CD4-positive, alpha-beta T cell treated with Interleukin-17A for 1 hour (primary cell): ENCODE measurements around the gene KCNN2.

ENCODE experiments used
- DNase-seq: peaks from one replicate; pipeline ENCODE4 v3.0.0-alpha.2; 2020

KCNN2 gene

DNA sequence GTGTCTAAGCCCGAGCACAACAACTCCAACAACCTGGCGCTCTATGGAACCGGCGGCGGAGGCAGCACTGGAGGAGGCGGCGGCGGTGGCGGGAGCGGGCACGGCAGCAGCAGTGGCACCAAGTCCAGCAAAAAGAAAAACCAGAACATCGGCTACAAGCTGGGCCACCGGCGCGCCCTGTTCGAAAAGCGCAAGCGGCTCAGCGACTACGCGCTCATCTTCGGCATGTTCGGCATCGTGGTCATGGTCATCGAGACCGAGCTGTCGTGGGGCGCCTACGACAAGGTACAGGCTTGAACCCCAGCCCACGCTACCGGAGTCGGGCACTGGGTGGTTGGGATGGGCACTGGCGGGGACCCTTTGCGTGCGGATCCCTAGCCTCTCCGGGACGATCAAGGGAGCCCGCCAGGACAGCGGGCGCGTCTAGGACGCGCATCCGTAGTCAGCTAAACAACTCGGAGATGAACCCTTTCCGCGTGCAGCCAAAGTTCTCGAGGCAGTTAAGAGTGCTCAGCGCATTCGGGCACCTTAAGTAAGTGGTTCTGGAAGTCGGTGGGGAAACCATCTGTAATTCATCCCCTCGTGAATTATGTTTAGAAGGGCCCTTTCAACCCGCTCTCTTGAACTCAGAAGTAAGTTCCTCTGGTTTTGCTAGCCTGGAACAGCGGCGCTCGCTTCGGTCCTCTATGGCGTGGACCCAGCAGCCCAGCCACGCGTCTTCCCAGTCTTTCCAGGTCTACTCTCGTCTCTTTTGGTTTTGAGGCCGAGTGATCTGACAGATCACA, 1.3 kb downstream of the KCNN2 start:
- DNase-seq = no peak

DNA sequence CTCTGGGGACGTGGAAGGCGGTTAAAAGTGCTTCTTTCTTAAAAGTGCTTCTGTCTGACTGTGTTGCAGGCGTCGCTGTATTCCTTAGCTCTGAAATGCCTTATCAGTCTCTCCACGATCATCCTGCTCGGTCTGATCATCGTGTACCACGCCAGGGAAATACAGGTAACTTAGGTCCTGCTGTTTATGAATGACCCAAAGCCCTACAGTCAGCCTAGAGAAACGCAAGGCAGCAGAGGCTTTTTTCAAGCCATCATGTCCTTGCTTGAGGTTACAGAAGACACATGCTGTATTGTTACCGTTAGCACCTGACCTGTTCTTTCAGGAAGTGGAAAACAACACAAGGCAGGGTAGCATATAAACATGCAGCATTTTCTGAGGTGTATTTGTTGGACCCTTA, 2.0 kb downstream of the KCNN2 start:
- no peak for DNase-seq

DNA sequence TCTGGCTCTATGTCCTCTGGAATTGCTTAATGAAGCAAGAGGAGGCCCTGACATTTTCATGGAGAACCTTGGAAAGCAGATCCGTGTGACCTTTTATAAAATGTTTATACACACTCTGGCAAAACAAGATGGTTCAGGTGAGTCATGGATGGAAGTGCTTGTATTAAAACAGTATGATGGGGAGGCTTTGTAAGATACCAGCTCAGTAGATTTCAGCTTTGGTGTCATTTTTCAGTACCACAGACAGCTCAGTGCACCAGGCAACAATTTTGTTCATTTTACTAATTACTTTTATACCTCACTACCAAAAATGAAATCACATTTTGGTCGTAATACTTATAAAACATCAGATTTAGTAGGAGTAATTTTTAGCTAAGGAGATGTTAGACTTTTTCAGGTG, 5.2 kb downstream of the KCNN2 start:
- DNase-seq = no peak

DNA sequence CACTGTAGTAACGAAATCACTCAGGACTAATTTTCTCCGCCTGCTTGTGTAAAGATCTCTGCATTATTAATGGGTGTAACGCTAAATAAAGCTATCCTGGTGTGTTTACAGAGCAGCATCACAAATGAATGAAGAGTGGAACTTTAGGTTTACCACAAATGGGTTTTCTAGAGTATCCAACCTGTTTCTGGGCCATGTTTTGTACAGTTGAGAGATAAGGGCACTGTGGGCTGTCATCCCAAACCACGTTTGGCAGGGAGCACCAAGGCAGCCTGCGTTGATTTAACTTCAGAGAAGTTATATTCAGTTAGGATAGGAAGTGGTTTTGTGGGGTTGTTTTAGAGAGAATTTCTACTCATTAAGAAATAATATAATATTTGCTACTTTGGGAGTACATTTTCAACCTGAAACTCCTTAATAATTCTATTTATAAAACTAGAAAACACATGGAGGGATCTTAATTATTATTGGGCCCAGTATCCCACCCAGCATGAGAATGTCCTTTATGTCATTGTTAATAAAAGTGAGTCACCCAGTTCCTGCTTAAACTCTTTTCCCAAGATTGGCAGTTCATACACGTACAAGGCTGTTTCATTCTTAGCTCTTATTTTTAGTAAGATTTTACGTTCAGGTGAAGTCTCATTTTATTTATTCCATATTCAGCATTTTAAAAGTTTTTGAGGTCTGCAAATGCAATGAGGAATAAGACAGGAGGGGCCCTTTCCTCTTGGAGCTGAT, 8.0 kb downstream of the KCNN2 start:
- DNase-seq = no peak

DNA sequence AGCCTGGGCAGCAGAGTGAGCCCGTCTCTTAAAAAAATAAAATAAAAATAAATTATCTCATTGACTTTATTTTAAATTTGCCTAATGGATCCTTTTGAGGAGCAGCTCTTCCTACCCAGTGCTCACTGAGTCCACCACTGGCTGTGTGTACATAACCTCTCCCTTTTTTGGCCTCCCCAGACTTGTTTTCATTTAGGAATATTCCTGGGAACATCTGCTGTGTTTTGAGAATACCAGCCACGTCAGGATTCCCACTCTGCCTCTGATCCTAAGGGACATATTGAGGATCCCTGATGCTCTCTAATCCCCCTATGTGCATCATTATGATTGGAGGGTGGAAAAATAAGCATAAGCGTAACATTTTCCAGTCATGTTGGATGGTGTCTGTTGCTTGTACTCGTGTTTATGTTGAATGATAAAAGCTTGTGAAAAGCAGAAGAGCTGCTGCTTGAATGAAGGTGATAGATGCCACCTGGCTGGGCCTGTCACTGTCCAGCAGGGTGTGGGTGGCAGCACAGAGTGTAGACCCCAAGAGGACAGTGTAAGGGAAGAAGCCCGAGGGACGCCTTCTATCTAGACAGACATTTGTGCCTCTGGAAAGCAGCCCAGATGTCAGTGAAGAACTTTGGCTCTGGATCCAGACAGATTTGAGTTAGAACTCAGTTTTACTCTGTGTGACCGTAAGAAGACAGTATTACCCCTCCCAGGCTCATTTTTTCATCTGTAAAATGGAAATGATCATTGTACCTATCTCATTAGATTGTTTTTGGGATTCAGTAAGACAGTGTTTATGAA, 15.4 kb downstream of the KCNN2 start:
- DNase-seq = no peak

DNA sequence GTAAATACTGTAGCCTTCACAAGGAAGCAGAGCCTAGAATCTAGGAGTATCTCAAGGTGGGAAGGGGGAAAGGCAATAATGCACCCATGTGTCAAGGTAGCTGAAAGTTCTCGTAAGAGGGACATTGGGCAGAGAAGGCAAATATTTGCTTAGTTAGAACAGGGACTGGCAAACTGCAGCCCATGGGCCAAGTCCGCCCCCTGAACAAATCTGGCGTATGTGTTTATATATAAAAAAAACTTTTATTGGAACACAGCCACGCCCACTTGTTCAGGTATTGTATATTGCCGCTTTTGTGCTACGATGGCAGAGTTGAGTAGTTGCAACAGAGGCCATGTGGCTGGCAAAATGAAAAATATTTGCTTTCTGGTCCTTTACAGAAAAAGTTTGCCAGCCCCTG, 16.1 kb downstream of the KCNN2 start:
- DNase-seq = no peak

DNA sequence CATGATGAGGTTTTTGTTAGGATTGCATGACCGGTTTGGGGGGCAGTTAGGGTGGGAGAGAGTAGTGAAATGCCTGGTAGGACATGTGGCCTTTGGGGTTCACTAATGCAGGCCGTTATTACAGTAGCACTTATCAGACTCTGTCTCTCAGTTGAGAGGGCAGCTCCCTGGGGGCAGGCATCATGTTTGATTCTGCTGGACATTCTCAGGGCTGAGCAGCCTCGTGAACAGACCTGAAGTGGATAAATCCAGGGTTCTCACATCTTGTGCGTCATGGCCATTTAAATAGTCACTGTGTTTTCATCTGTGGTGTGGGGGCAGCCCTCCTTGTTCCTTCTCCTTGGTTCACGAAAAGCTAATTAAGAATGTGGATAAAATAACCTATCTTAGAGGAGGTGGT, 18.9 kb downstream of the KCNN2 start:
- no peak for DNase-seq

DNA sequence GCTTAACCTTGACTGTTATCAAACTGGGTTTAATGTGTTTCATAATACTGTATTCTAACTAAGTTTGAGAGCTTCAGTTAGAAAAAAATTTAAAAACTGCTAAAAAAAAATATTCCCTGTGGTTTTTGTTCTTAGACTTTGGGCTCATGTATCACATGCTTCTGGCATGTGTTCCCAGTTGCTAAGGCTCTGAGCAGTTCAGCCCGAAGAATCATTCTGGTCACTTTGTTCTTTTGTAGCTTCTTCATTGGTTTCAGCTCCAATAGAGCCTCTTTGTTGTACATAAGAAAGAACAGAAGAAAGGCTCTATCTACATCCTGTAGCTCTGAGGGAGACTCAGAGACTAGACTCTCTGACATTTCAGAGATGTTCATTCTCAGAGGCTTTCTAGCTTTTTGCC, 25.6 kb downstream of the KCNN2 start:
- no peak for DNase-seq

DNA sequence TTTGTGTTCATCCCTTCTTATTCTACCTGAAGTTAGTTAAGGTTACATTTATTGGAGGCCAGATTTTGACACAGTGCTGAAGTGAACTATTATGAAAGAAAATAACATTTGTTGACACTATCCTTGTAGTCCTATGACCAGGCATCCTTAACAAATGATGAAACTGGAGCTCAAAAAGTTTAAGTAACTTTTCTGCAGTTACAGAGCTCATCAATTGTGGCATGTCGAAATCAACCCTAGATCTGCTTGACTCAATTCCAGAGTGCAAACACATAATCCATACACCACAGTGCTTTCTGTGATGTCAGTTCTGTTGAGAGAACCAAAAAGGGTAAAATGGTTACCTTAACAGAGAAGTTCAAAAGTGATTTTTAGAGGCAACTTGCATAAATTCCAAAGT, 28.6 kb downstream of the KCNN2 start:
- DNase-seq = no peak

DNA sequence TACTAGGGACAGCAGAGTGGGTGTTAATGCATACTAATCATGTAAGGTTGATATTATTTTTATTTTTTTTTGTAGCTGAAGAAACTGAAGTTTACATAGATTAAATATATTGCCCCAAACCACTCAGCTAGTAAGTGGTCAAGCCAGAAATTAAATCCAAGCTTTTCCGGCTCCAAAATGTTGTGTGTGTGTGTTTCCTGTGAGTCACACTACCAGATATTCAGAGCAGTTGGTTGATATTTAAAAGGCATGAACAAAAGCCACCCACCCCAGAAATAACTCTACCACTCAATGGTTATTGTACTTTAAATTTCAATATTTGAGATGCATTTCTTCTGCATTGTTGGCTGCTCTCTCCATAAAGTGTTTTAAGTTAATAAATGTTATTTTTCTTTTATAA, 29.5 kb downstream of the KCNN2 start:
- no peak for DNase-seq

DNA sequence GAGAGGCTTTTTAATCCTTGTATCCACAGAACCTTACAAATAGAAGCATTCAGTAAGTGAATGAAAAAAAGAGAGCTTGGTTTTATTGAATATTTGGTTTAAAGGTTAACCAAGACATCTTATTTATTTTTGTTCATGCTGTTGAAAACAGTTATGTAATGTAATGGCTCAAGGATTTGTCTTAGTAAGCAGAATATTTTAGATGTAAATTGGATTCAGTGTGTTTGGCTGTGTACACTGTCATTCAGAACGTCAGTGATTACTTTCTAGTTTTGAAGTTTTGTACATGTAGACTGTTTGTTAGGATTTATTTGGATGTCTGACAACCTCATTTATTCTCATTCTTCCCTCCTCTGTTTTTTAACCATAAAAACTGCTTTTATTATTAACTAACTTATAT, 31.3 kb downstream of the KCNN2 start:
- DNase-seq = no peak

DNA sequence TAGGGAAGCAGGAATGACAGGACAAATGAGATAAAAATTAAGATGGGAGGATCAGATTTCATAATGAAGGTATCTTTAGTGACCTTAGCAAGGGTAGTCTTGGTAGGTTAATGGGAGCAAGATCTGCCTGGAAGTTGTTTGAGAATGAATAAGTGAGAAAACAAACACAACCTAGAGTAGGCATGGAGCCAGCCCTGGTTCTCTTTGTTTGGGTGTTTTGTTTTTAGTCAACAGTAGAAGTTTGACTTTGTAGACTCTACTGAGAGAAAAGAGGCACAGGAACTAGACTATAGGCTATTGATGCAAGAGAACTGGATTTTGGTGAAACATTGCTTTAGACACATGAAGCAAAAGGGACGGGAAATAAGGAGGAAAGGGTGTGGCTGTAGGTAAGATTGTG, 40.3 kb downstream of the KCNN2 start:
- DNase-seq = no peak

DNA sequence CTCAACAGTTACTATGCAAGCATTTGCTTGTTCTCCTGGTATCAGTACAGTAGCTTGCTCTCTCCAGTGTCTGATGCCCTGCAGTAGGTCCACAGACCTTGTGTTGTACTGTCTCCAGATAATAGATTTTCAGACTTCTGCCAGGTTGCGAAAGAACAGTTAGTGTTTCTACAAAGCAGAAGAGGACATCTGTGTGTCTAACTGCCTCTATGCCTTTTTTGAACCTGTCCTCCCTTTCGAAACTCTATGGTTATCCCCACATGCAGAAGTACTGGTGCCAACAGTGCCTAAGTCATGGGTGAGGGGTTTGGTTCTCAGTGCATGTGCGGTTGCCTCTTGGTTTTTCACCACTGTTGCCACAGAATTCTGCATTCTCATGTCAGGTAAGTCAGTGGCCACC, 45.9 kb downstream of the KCNN2 start:
- DNase-seq = no peak

DNA sequence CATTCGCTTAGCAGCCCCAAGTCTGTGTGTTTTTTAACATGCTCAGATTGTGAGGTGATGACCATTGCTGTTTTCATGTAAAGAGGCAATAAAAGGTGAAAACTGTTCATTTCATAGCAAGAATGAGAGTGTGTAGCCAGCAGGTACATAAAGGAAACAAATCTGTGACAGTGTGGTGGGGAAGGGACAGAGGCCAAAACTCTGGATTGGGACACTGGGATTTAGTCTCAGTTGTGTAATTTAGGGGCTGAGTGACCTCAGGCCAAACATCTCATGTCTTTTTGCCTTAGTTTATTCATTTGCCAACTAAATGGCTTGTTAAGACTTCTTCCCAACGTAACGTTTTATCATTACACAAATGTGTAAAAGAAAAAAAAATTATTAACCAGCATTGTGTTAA, 47.0 kb downstream of the KCNN2 start:
- DNase-seq = no peak

DNA sequence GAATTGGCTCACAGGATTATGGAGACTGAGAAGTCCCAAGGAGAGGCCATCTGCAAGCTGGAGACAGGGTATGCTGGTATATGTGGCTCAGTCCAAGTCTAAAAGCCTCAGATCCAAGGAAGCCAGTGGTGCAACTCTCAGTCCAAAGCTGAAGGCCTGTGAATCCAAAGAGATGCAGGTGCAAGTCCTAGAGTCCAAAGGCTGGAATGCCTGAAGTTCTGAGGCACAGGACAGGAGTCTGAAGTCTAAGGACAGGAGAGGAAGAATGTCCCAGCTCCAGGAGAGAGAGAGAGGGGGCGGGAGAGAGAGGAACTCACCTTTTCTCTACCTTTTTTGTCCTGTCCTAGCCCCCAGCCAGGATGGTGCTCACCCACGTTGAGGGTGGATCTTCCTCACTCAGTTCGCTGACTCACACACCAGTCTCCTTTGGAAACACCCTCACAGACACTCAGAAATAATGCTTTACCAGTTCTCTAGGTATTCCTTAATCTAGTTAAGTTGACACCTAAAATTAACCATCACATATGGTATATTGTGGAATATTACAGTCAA, 49.6 kb downstream of the KCNN2 start:
- no peak for DNase-seq

DNA sequence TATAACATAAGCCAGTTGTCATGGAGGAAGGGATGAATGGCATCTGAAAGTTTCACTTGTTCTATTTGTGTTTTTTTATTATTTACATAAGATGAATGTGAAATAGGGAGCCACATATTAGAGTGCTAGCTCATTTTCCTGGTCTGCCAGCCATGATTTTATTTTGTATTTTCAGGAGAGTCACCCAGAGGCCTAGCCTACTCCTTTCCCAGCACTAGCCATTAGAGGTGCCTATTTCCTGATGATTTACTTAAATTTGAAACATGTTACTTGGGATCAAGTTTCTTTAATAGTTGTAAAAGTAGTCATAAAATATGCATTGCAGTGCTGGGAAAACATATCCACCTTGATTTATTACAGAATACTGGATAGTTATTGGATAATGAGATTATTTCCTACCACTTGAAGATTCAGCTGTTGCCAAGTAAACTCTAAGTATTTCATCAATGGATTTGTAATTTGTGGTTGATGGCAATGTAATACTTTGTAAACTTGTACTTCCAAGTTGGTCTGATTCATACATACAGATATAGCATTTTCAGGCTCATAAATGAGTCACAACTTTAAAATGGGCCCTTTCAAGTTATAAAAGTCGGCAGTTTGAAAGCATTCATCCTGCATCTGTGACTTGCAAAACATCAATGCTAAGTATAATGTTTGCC, 50.8 kb downstream of the KCNN2 start:
- DNase-seq = no peak

DNA sequence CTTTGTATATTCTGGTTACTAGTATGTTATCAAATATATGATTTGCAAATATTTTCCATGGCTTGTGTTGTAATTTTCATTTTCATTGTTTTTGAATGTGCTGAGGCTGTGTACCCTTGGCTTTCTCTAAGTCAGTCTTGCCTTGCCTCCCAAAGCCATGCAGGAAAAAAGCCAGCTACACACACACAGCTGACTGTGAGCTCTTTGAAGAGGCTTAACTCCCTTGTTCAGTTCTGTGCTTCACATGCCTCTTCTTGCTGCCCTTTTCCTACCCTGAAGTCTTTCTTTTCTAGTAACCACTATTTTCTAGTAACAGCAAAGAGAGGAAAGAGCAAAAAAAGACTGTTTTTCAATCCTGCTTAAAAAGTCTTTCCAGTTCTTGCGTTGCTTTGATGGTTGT, 53.9 kb downstream of the KCNN2 start:
- DNase-seq = no peak

DNA sequence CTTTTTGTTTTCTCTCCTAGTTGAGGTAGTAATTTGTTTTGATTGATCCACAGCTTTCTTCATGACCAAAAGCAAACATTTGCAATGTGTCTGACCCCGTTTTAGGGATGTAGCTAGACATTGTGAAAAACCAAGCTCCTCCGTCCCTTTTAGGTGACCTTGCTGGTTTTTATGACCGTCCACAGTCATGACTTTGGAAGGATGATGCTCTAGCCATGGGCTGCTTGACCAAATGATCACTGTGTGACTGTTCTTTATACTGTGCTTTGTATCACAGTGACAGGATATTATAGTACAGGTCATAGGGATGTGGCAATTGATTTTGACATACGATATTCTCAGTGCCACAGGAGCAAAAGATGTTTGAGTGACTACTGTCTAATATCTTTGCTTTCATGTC, 54.4 kb downstream of the KCNN2 start:
- DNase-seq = no peak

DNA sequence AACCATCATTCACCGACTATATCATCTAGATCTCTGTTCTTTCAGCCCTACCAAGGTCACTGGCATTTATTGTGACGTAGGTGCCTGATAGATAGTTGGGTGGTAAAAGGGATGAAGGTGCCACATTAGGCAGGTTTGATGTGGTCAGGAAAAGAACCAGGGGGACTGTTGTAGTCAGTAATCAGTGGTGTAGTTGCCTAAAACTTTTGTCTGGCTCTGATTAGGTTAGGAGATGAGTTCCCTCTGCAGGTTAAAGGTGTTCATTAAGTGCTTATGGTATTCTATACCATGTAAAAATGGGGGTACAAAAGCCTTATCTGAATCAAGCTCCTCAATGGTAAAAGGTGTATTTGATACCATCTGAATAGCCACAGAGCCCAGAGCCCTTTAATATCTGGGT, 55.6 kb downstream of the KCNN2 start:
- DNase-seq = no peak

DNA sequence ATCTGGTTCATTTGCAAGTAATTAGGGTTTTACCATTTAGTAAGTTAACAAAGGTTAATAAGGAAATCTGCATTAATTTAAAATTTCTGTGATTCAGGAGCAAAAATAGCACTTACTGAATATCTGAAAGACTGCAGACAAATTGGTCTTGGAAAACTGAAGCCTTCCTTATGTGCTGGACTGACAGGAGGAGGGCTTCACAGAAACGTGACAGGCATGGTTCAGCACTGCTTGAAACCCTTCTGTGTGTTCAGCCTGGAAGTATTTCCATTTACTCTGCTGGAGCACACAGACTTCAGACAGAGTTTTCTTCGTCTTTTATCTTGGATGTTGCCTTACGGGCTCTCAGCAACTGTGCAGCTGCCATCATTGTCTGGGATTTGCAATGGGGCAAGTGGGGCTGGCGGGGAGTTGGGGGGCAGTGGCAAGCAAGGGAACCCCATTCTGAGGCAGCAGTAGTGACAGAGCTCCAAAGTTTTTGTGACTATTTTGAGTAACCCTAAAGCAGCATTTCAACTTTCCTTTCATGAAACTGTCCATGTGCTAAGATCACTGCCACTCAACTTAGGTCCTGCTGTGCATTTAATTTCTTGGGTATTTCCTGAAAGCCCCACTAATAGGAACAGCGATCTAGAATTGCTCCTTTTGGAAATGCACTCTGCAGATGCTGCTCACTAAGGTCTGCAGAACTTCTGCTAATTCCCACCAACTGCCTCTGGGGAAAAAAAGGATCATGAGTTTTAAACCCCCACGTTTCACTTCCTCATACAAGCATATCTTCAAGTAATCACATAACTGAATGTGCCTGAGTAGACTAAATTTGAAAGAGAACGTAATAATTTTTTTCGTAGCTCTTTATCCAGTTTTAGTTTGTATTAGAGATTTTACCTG, 56.6 kb downstream of the KCNN2 start:
- no peak for DNase-seq

DNA sequence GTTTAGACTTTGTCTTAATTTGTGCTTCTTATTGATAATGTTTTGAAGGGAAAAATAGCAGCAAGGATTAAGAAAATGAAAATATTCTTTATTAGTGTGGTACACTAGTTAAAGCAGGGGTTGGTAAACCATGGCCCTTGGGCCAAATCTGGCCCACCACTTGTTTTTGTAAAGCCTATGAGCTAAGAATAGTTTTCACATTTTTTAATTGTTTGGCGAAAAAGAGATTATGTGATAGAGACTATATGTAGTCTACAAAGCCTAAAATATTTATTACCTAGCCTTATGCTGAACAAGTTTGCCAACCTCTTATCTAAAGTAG, 57.2 kb downstream of the KCNN2 start:
- DNase-seq = no peak

DNA sequence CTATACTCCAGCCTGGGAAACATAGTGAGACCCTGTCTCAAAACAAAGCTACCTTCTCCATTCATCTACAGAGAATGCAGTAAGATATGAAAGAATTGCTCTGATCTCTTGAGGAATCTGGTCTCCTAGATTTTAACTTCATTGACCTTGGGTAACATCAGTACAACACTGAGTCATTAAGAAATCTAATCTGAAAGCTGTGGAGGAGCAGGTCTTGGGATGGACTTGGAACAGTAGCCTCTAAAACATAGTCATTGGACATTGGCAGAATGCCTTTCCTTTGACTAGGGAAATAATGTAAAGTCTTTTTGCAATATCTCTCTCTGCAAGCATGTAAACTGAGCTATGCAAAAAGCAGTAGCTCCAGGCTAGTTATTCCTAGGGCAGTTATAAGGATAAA, 58.1 kb downstream of the KCNN2 start:
- DNase-seq = no peak
